Kidney (tissue), 14 donors: ENCODE measurements around the gene QRICH1. TPM values are rescaled to one million over a fixed set of nuclear protein-coding genes. Genes with fewer than 3 reads are reported as not detected.

ENCODE experiments used
- DNase-seq, 5 donors: peaks; one replicate each; pipeline ENCODE4 v3.0.0-alpha.2; 2013 to 2020
- FAIRE-seq: peaks from 2 replicates; lab custom pipeline; 2012; peaks lifted over from hg19 to GRCh38; lab: Jason Lieb, UNC
- H3K27ac ChIP-seq, 2 donors: one replicate each; pipeline ENCODE4 v1.7.0; 2013; ENCODE audit warnings: low read depth in 2 of 2, low read length in 2 of 2, inconsistent platforms in 1 of 2
- H3K27me3 ChIP-seq: one replicate; pipeline ENCODE4 v1.7.1; 2013; ENCODE audit warnings: low read length, inconsistent platforms; ENCODE audit not compliant: control insufficient read depth, insufficient read depth
- H3K36me3 ChIP-seq, 3 donors: one replicate each; pipeline versions ENCODE4 v1.7.0 to v1.7.1; 2013; ENCODE audit warnings: low read length in 3 of 3, control low read depth in 1 of 3, inconsistent platforms in 1 of 3; ENCODE audit not compliant: insufficient read depth in 3 of 3, control insufficient read depth in 2 of 3
- H3K4me1 ChIP-seq, 3 donors: one replicate each; pipeline versions ENCODE4 v1.7.0 to v1.7.1; 2013; ENCODE audit warnings: low read length in 3 of 3, inconsistent platforms in 1 of 3, low read depth in 1 of 3; ENCODE audit not compliant: control insufficient read depth in 2 of 3, insufficient read depth in 2 of 3
- H3K4me3 ChIP-seq, 3 donors: one replicate each; pipeline versions ENCODE4 v1.7.0 to v1.8.1; 2013; ENCODE audit warnings: low read length in 3 of 3, control low read depth in 1 of 3, inconsistent platforms in 1 of 3
- H3K9ac ChIP-seq, 3 donors: one replicate each; pipeline versions ENCODE4 v1.7.0 to v1.7.1; 2013; ENCODE audit warnings: low read length in 3 of 3, control low read depth in 1 of 3, inconsistent platforms in 1 of 3
- H3K9me3 ChIP-seq, 3 donors: one replicate each; pipeline versions ENCODE4 v1.7.0 to v1.7.1; 2013; ENCODE audit warnings: low read length in 3 of 3, control low read depth in 1 of 3, inconsistent platforms in 1 of 3; ENCODE audit not compliant: control insufficient read depth in 2 of 3, insufficient read depth in 1 of 3
- CTCF ChIP-seq: IDR thresholded peaks from 3 replicates; pipeline ENCODE4 v1.5.1; 2012; ENCODE audit warnings: mild to moderate bottlenecking, moderate library complexity, borderline replicate concordance; ENCODE audit not compliant: insufficient read depth; ENCODE audit errors: extremely low read depth
- intact Hi-C: fragments of 100-400 bp; cut with DNase I; formaldehyde crosslinking; loops from one replicate; pipeline ENCODE4 v1.11.1; 2022
- polyA plus RNA-seq: library from polyadenylated mRNA; stranded (reverse); fragments of 350-450 nt; fragmentation: Illumina TruSeq; extraction: RNeasy Lipid Tissue Mini Kit (QIAGEN cat#74804); gene quantifications from one replicate; pipeline ENCODE4 v1.2.3, GENCODE V29; 2014; ENCODE audit warnings: low read depth, low replicate concordance; ENCODE audit not compliant: insufficient read depth
- total RNA-seq: library from RNA; stranded (reverse); fragmentation: NEBNext Ultra II Directional; extraction: Animal tissue kit (Norgen Biotek cat#: 25700); gene quantifications from one replicate; pipeline ENCODE4 v1.2.1, GENCODE V29; 2021
- donor health status: control.
- donor health status: control.
- donor health status: control.
- donor health status: control.
- donor health status: control.
- donor health status: DM: yes; HTN: yes; CAD: no.
- donor health status: Normal renal cell carcinoma (clear cell type).

The QRICH1 gene
- total and polyA plus RNA-seq, 2 donors from 2014 or later: 23.0 to 92.1 TPM

- intact Hi-C loops: no loop called here
- no peak for TF ChIP-seq CTCF
- H3K9ac ChIP-seq: peak overlapping the region in 1 of 3 donors; percentile 51
These were observed 101.9 kb downstream of the QRICH1 start for GRCh38 chr3:48991851-48992545.

GRCh38 chr3:48990636-48991469, 103.0 kb downstream of the QRICH1 start:
- Histone ChIP-seq H3K4me3 (peak overlapping the region; percentile 63 to 88 (median 64)), H3K27me3 (no peaks in the 10 kb centered on the region), H3K9me3 (no peaks in the 10 kb centered on the region), H3K9ac (peak overlapping the region; percentile 51 to 77 (median 62)), H3K36me3 (peaks cover 0 to 3% (median 0%) of the 10 kb centered on the region in 3 donors), H3K27ac (peak overlapping the region; percentile 95 to 97), H3K4me1 (peaks cover 0 to 21% (median 5%) of the 10 kb centered on the region in 3 donors)
- intact Hi-C loops: no loop called here
- peak in 4 of 5 donors; percentile 38 to 48 (median 44) for DNase-seq
- TF ChIP-seq CTCF: no peak
- no peak for FAIRE-seq

More at GRCh38 chr3:48991851-48992545, 101.9 kb downstream of the QRICH1 start:
- peaks cover 0 to 5% (median 2%) of the 10 kb centered on the region in 3 donors for H3K36me3 ChIP-seq
- peak overlapping the region in 1 of 3 donors; percentile 88 for H3K4me3 ChIP-seq
- no peaks in the 10 kb centered on the region for H3K27me3 ChIP-seq
- no peak for FAIRE-seq
- DNase-seq: no peak
- no peaks in the 10 kb centered on the region for H3K9me3 ChIP-seq
- H3K27ac ChIP-seq: no peak overlapping the region
- H3K4me1 ChIP-seq: peaks cover 0 to 21% (median 5%) of the 10 kb centered on the region in 3 donors

GRCh38 chr3:48989796-48990635, 103.9 kb downstream of the QRICH1 start, which contains the start of gene P4HTM:
Gene P4HTM, plus strand, starts transcription at chr3:48990241. Its CDS starts 16 bp downstream, at chr3:48990257.
- FAIRE-seq (no peak), DNase-seq (peak; percentile 88 to 97 (median 92))
- Histone ChIP-seq H3K4me1 (peaks cover 0 to 21% (median 5%) of the 10 kb centered on the region in 3 donors), H3K9me3 (no peaks in the 10 kb centered on the region), H3K4me3 (peak within 1 kb of the TSS; percentile 82 to 88 (median 84)), H3K27ac (peak within 1 kb of the TSS; percentile 95 to 97), H3K27me3 (no peaks in the 10 kb centered on the region), H3K9ac (peak within 1 kb of the TSS; percentile 69 to 82 (median 80)), H3K36me3 (peaks cover 0 to 5% (median 2%) of the 10 kb centered on the region in 3 donors)
- TF ChIP-seq CTCF: peak; percentile 23
- intact Hi-C loops: no loop called here
